ENCODE results near the gene C5orf15. TPM values are rescaled to one million over a fixed set of nuclear protein-coding genes. Genes with fewer than 3 reads are reported as not detected.

The C5orf15 gene
- polyA plus RNA-seq, 1 donor = 73.8 TPM

DNA sequence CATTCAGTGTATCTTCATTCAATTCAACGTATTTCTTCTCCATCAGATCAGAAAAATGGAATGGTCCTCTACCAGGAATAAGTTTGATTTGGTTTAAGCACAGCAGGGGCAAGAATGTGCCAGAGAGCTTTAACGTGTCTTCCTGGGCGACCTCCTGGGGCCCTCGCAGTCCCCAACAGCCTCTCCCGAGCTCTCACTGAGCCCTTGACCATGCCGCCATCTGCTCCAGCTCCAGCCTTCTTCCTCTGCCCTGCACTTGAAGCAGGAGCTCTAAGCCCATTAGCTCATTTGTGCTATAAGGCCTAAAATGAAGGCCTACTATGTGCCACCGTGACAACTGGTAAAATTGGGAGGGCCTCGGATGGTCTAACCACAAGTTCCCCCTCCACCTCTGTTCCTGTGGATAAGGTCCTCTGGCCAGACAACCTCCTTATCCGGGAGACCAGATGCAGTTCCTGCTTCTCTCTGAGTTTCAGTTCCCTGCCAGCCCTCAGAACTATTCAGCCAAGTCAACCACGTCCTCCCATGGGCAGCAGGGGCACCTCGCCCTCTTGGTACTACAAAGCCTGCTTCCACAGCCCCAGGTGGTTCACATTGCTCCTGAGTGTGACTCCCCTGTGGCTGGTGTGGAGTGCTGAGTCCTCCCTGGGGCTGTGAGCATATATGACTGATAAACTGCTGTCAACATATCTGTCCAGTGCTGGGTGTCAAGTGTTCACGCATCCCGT, 35.8 kb downstream of the C5orf15 start:
- no peak for DNase-seq
- no peaks in the 10 kb centered on the region for H3K4me1 ChIP-seq (ENCODE audit: control insufficient read depth, insufficient read depth, low read length)
- H3K9me3 ChIP-seq (ENCODE audit: control insufficient read depth, low read depth, low read length) = peaks cover 8% of the 10 kb centered on the region
- no peaks in the 10 kb centered on the region for H3K36me3 ChIP-seq (ENCODE audit: control insufficient read depth, insufficient read depth, low read length)
- no peak overlapping the region for H3K27ac ChIP-seq (ENCODE audit: low read length)
- no CpG with 5 or more reads among the region's 13 CpGs for WGBS (ENCODE audit: insufficient coverage, low lambda C conversion rate)
- no peaks in the 10 kb centered on the region for H3K27me3 ChIP-seq (ENCODE audit: control insufficient read depth, insufficient read depth, low read length)
- no peak overlapping the region for H3K4me3 ChIP-seq (ENCODE audit: low read length)

DNA sequence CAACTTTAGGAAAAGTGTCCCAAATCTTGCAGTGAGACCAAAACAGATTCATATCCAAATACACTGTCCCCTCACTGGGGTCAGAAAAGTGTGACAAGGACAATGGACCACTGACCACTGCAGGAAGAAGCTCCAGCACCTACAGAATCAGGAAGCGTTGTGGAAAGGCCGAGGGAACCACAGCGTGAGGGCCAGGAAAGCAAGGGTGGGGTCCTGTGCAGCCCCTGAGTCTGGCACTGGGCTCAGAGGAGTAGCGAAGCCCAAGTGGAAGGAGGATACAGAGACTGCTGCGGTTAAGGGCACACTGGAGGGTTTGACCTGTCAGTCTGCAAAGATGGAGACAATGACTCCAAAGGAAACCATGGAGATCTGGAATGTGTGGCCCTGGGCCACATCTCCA, 36.9 kb downstream of the C5orf15 start:
- Histone ChIP-seq H3K27ac (ENCODE audit: low read length) (no peak overlapping the region), H3K4me1 (ENCODE audit: control insufficient read depth, insufficient read depth, low read length) (peaks cover 7% of the 10 kb centered on the region), H3K4me3 (ENCODE audit: low read length) (no peak overlapping the region), H3K36me3 (ENCODE audit: control insufficient read depth, insufficient read depth, low read length) (no peaks in the 10 kb centered on the region), H3K27me3 (ENCODE audit: control insufficient read depth, insufficient read depth, low read length) (no peaks in the 10 kb centered on the region), H3K9me3 (ENCODE audit: control insufficient read depth, low read depth, low read length) (peaks cover 7% of the 10 kb centered on the region)
- no peak for DNase-seq
- WGBS (ENCODE audit: insufficient coverage, low lambda C conversion rate) = no CpG with 5 or more reads among the region's 5 CpGs

DNA sequence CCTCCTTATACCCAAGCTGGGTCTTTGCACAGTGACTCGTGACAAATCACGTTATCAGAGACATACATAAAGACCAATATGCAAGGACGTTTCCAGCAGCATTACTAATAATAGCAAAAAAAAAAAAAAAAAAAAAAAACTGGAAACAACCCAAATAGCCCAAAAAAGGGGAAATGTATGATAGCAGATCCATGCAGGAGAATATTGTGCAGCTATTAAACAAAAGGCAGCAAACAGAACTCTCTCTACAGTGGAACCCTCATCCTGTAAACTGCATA, 37.7 kb downstream of the C5orf15 start:
- peaks cover 9% of the 10 kb centered on the region for H3K4me1 ChIP-seq (ENCODE audit: control insufficient read depth, insufficient read depth, low read length)
- no peak overlapping the region for H3K4me3 ChIP-seq (ENCODE audit: low read length)
- 60% methylated on average over 1 of the region's 3 CpGs for WGBS (ENCODE audit: insufficient coverage, low lambda C conversion rate)
- H3K27me3 ChIP-seq (ENCODE audit: control insufficient read depth, insufficient read depth, low read length) = no peaks in the 10 kb centered on the region
- no peaks in the 10 kb centered on the region for H3K36me3 ChIP-seq (ENCODE audit: control insufficient read depth, insufficient read depth, low read length)
- no peak overlapping the region for H3K27ac ChIP-seq (ENCODE audit: low read length)
- H3K9me3 ChIP-seq (ENCODE audit: control insufficient read depth, low read depth, low read length) = no peaks in the 10 kb centered on the region
- no peak for DNase-seq

DNA sequence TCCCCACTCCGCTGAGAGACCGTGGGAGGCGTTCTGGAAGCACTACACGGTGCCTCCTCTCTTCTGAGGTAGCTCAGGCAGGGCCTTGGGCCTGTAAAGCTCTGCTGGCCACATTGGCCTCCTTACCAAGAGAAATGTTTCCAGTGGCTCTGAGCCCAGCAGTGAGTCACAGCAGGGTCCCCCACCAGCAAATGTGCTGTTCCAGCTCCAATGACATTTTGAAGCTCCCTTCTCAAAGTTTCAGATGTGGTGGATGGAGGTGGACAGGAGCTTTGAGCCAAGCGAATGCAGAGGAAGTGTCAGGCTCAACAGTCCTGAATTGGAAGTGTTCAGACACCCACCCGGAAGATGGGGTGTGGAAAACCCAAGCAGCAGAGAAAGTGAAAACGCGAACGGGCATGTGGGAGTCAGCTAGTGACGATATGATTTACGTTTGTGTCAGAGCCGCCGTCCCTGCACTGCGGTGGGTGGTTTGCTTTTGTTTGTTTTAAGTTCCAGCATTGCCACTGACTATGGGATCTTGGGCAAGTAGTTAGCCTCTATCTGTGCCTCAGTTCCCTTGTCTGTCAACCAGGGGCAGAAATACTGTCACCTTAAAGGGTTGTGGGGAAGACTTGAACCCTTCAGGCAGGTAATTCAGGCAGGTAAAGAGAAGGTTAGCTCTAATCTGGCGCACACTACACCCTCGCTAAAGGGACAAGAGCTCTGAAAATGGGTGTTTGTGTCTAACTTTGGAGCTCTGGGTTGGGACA, 38.2 kb downstream of the C5orf15 start:
- H3K4me1 ChIP-seq (ENCODE audit: control insufficient read depth, insufficient read depth, low read length) = peaks cover 9% of the 10 kb centered on the region
- WGBS (ENCODE audit: insufficient coverage, low lambda C conversion rate) = no CpG with 5 or more reads among the region's 16 CpGs
- H3K4me3 ChIP-seq (ENCODE audit: low read length) = no peak overlapping the region
- no peaks in the 10 kb centered on the region for H3K36me3 ChIP-seq (ENCODE audit: control insufficient read depth, insufficient read depth, low read length)
- H3K27me3 ChIP-seq (ENCODE audit: control insufficient read depth, insufficient read depth, low read length) = no peaks in the 10 kb centered on the region
- no peaks in the 10 kb centered on the region for H3K9me3 ChIP-seq (ENCODE audit: control insufficient read depth, low read depth, low read length)
- no peak for DNase-seq
- H3K27ac ChIP-seq (ENCODE audit: low read length) = no peak overlapping the region

DNA sequence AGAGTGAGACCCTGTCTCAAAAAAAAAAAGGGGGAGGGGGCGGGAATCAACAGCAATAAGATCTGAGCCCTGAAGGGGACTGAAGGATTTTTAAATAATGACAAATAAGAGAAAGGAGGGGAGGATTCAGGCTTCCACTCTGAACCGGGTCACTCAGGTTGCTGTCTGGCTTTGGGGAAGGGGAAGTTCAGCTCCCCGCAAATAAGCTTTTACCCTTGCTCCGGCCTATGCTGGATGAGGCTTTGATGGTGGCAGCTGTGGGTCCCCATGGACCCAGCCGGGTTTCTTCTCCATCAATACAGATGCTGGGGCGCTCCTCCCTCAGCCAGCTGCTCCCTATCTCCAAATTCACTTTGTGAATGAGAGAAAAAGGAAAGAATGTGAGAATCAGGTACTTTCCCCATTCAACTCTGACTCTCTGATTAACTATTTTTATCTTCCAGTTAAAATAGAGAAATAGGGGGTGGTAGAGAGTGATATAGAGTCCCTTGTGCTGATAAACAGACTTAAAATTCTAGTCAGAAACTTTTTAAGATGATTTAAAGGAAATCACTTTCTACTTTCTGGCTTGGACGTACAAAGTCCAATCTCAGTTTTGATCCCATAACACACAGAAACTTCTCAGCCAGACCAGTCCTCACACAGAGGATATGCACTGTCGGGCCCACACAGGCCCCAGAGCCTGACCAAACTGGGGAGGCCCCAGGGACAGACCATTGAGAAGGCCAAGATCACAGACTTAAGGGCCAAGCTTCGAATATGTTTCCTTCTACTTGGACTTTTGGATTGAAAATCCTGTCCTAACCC, 39.6 kb downstream of the C5orf15 start:
- Histone ChIP-seq H3K4me3 (ENCODE audit: low read length) (no peak overlapping the region), H3K9me3 (ENCODE audit: control insufficient read depth, low read depth, low read length) (no peaks in the 10 kb centered on the region), H3K27ac (ENCODE audit: low read length) (no peak overlapping the region), H3K27me3 (ENCODE audit: control insufficient read depth, insufficient read depth, low read length) (no peaks in the 10 kb centered on the region), H3K4me1 (ENCODE audit: control insufficient read depth, insufficient read depth, low read length) (peaks cover 9% of the 10 kb centered on the region), H3K36me3 (ENCODE audit: control insufficient read depth, insufficient read depth, low read length) (no peaks in the 10 kb centered on the region)
- WGBS (ENCODE audit: insufficient coverage, low lambda C conversion rate) = no CpG with 5 or more reads among the region's 9 CpGs
- DNase-seq = no peak

DNA sequence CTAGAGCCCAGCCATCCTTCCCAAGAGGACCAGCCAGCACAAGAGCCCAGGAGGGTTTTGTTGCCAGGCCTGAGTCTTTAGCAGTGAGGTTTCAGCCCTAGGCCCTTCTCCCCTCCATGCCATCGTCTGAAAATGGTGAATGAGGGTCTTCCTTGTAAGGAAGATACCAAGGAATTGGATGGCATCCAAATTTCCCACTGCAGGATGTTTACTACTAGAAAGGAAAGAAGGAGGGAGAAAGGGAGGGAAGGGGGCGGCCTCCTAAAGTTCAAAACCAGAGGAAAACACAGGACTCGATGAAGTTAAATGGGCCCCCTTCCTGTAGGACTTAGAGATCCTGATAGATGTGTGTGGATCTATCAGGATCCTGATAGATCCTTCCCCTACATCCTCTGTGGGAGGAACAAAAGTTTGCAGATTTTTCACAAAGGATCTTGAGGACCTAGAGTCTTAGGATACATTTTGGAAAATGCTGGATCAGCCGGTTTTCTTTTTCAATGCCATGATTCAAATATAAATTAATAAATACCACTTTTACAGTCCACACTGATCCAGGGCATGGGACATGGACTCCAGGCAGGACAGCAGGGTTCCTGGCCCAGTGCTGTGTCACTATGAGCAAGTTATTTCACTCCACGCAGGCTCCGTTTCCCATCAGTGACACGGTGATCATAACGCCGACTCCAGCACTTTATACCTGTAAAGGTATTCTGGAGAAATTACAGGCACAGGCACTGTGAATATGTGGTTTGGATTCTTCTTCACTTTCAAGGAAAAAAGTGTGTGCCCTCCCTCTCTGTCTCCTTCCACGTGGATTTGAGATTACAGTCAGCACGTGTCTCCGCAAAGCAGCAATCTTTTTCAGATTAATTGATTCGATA, 40.9 kb downstream of the C5orf15 start:
- no peaks in the 10 kb centered on the region for H3K9me3 ChIP-seq (ENCODE audit: control insufficient read depth, low read depth, low read length)
- H3K27ac ChIP-seq (ENCODE audit: low read length) = no peak overlapping the region
- WGBS (ENCODE audit: insufficient coverage, low lambda C conversion rate) = 96% methylated on average over 4 of the region's 13 CpGs
- no peaks in the 10 kb centered on the region for H3K27me3 ChIP-seq (ENCODE audit: control insufficient read depth, insufficient read depth, low read length)
- H3K4me3 ChIP-seq (ENCODE audit: low read length) = no peak overlapping the region
- no peaks in the 10 kb centered on the region for H3K36me3 ChIP-seq (ENCODE audit: control insufficient read depth, insufficient read depth, low read length)
- DNase-seq = peak in 1 of 2 donors; percentile 21
- H3K4me1 ChIP-seq (ENCODE audit: control insufficient read depth, insufficient read depth, low read length) = peaks cover 9% of the 10 kb centered on the region

DNA sequence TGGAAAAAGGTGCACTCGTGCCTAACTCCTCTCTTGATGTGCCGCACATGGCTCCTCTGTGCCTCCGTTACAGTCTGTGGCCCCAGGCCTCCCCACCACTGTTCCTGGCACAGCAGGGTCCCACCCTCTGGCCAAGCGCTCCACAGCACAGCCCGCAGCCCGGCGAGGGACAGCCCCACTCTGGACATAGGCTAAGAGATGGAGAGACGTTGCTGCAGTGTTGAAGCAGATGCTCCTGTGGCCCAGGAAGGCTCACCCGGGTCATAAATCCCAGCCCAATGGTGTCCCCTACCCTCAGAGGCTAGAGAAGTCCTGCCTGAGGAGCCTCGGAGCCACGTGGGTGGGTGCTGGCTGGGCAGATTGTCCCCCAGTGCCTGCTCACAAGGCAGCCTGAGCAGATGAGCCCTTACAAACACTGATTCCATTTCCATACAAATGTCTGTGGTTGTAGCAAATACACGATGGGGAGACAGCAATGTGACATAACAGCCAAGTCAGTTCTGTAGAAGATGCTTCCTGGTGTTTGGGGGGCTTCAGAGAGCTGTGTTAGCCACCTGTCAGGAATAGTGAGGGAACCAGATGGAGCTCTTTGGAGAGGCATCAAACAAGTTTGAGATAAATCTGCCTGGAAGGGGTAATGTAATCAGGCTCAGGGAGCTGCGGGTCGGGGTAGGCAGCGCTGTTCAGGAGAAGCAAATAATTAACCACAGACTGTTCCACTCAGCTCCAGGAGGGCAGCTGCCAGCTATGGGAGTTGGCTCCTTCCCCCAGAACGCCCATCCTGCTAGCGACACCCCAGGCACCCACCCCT, 41.7 kb downstream of the C5orf15 start:
- Histone ChIP-seq H3K36me3 (ENCODE audit: control insufficient read depth, insufficient read depth, low read length) (no peaks in the 10 kb centered on the region), H3K27ac (ENCODE audit: low read length) (no peak overlapping the region), H3K9me3 (ENCODE audit: control insufficient read depth, low read depth, low read length) (no peaks in the 10 kb centered on the region), H3K27me3 (ENCODE audit: control insufficient read depth, insufficient read depth, low read length) (no peaks in the 10 kb centered on the region), H3K4me3 (ENCODE audit: low read length) (no peak overlapping the region), H3K4me1 (ENCODE audit: control insufficient read depth, insufficient read depth, low read length) (peaks cover 9% of the 10 kb centered on the region)
- DNase-seq = peak in 1 of 2 donors; percentile 62
- no CpG with 5 or more reads among the region's 17 CpGs for WGBS (ENCODE audit: insufficient coverage, low lambda C conversion rate)

DNA sequence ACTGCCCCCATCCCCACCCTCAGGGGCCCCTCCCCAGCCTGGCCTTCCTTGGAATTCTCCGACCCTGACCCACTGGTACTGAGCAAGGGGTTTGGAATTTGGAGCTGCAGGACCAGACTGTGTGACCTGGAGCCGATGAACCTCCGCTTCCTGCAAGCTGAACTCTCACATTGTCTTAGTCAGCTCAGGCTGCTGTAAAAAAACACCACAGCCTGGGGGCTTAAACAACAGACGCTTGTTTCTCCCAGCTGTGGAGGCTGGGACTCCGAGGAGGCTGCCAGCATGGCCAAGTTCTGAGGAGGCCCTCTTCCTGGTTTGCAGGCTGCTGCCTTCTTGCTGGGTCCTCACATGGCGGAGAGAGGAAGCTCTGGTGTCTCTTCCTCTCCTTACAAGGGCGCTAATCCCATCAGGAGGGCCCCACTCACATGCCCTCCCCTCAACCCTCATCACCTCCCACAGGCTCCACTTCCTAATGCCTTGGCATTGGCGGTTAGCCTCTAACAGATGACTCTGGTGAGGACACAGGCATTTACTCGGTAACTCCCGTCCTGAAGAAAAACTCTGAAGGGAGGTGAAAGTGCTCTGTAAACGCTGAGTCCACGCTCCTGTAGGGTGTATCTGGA, 42.4 kb downstream of the C5orf15 start:
- Histone ChIP-seq H3K4me1 (ENCODE audit: control insufficient read depth, insufficient read depth, low read length) (peaks cover 9% of the 10 kb centered on the region), H3K27ac (ENCODE audit: low read length) (no peak overlapping the region), H3K27me3 (ENCODE audit: control insufficient read depth, insufficient read depth, low read length) (no peaks in the 10 kb centered on the region)

DNA sequence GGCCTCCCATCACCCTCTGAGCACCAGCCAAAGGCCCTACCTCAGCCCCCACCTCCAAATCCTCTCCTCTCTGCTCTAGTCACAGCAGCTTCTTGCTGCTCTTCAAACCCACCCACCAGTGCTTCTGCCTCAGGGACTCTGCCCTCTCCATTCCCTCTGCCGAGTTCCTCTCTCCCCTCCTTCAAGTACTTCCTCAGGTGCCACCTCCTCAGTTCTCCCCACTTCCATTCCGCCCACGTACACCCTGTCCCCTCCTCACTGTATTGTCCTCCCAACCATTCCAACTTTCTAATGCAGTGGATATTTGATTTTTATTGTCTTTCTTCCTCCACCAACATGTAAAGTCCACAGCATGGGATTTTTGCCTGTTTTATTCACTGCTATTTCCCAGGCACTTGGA, 43.2 kb downstream of the C5orf15 start:
- DNase-seq = no peak
- H3K27ac ChIP-seq (ENCODE audit: low read length) = no peak overlapping the region
- H3K4me3 ChIP-seq (ENCODE audit: low read length) = no peak overlapping the region
- 86% methylated on average over 3 of the region's 3 CpGs for WGBS (ENCODE audit: insufficient coverage, low lambda C conversion rate)
- H3K27me3 ChIP-seq (ENCODE audit: control insufficient read depth, insufficient read depth, low read length) = no peaks in the 10 kb centered on the region
- no peaks in the 10 kb centered on the region for H3K9me3 ChIP-seq (ENCODE audit: control insufficient read depth, low read depth, low read length)
- no peaks in the 10 kb centered on the region for H3K36me3 ChIP-seq (ENCODE audit: control insufficient read depth, insufficient read depth, low read length)
- H3K4me1 ChIP-seq (ENCODE audit: control insufficient read depth, insufficient read depth, low read length) = peaks cover 9% of the 10 kb centered on the region

More for the DNA sequence above, 42.4 kb downstream of the C5orf15 start:
- Histone ChIP-seq H3K36me3 (ENCODE audit: control insufficient read depth, insufficient read depth, low read length) (no peaks in the 10 kb centered on the region), H3K4me3 (ENCODE audit: low read length) (no peak overlapping the region), H3K9me3 (ENCODE audit: control insufficient read depth, low read depth, low read length) (no peaks in the 10 kb centered on the region)
- WGBS (ENCODE audit: insufficient coverage, low lambda C conversion rate) = no CpG with 5 or more reads among the region's 12 CpGs
- DNase-seq = no peak
